ENCODE data around the gene SLX4IP.
"Not testable (repeated sequence)": the region's sequence is repeated elsewhere in the genome, so short reads cannot be mapped to it uniquely, and the experiment has no call there.

Gene SLX4IP

DNA sequence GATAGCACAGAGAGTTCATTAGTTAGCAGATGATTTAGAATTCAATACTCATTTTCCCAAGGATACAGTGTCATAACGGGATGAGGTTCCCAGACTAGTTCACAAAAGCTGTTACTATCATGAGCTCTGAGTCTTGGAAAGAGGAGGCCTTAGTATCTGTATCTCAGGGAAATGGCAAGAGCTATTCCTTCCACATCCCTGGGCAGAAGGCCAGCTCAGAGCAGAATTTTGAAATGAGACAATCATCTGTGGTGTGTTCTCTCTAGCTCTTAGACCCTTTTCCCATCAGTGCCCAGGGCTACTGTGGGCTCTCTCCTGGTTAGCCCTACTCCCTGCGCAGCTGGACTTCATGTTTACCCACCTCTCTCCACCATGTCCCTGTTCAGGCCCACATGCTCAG lies 174.2 kb downstream of the SLX4IP start:
- DNase-seq (ENCODE audit: low spot score in 2 of 2) (no peak), ATAC-seq (no peak)
- Mint-ChIP-seq H3K4me1 (no peaks in the 10 kb centered on the region), H3K9me3 (no peaks in the 10 kb centered on the region), H3K36me3 (no peaks in the 10 kb centered on the region), H3K27ac (no peak overlapping the region), H3K4me3 (no peak overlapping the region)

DNA sequence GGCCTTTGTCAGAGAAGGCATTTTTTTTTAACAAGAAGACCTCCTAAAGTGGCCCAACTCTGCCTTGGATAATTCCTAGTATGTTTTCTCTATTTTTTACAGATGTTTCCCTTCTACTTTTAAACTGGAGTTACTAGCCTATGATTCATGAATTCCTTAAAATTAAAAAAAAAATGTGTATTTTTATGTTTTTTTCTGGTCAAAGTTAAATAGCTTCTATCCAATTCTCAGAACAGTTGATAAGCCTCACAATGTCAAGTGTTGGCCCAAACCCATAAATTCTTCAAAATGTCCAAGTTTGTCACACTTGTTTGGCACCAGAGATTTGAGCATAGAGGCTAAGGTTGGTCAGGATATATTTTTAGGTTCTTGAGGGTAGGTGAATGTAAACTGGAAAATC lies 174.7 kb downstream of the SLX4IP start:
- H3K36me3 Mint-ChIP-seq, result no peaks in the 10 kb centered on the region
- H3K4me1 Mint-ChIP-seq, result no peaks in the 10 kb centered on the region
- DNase-seq (ENCODE audit: low spot score in 2 of 2) (no peak), ATAC-seq (no peak)
- no peaks in the 10 kb centered on the region for H3K9me3 Mint-ChIP-seq
- H3K27ac Mint-ChIP-seq, result no peak overlapping the region
- no peak overlapping the region for H3K4me3 Mint-ChIP-seq

DNA sequence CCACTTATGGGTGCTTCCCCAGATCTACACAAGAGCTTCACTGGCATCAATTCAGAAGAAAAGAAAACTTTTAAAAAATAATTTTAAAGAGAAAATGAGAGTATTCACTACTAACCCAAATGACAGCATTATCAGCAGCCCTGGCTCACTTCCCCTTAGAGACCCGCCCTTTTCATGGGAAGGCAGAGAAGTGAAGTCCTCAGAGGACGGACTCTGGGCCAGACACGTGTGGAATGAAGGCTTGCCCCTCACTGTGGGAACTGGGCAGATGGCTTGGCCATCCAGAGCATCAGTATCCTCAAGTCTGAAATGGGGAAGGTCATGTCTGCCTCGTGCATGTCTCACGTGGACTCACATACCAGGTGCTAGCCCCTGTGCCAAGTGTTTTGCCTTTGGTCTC lies 175.1 kb downstream of the SLX4IP start:
- DNase-seq (ENCODE audit: low spot score in 2 of 2) (no peak), ATAC-seq (no peak)
- Mint-ChIP-seq H3K4me1 (no peaks in the 10 kb centered on the region), H3K9me3 (no peaks in the 10 kb centered on the region), H3K27ac (no peak overlapping the region), H3K4me3 (no peak overlapping the region), H3K36me3 (no peaks in the 10 kb centered on the region)

DNA sequence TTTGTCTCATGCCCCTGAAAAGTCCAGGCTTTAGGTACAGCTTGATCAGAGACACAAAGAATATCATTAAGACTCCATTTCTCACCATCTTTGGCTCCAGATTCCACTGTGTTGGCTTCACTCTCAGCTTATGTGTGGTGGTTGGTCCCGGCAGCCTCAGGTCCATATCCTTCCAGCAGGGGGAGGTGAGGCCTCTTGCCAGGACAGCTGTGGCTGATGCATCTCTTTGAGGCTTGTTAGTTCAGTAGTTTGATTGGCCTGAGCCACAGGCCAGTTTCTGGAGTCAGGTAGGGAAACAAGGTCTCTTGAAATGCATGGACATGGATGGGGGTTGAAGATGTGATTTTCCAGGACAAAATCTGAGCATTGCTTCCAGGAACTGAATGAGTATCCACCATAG lies 176.3 kb downstream of the SLX4IP start:
- no peaks in the 10 kb centered on the region for H3K36me3 Mint-ChIP-seq
- H3K27ac Mint-ChIP-seq, result no peak overlapping the region

DNA sequence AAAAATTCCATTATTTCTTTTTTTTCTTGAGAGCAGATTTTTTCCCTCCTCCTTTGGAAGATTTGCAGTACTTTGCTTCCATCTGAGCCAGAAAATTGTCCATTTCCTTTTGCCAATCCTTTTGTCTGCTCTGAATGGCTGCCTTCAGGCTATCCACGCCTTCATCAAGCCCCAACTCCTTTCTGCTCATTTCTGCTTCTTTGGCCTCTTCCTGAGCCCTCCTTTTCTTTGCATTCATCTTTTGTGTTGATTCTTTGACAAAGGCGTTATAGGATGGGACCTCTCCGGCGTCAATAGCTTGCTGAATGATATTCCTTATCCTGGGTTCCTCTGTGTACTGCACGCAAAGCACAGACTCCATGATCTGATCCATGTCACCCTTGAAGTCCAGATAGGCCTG lies 178.3 kb downstream of the SLX4IP start:
- not testable (repeated sequence) for H3K4me1 Mint-ChIP-seq; H3K27ac Mint-ChIP-seq; H3K9me3 Mint-ChIP-seq; ATAC-seq; DNase-seq (ENCODE audit: low spot score in 2 of 2); H3K4me3 Mint-ChIP-seq; H3K36me3 Mint-ChIP-seq

More for the DNA sequence above, 176.3 kb downstream of the SLX4IP start:
- Mint-ChIP-seq H3K9me3 (no peaks in the 10 kb centered on the region), H3K4me3 (no peak overlapping the region), H3K4me1 (no peaks in the 10 kb centered on the region)
- ATAC-seq, result no peak
- DNase-seq (ENCODE audit: low spot score in 2 of 2), result no peak

DNA sequence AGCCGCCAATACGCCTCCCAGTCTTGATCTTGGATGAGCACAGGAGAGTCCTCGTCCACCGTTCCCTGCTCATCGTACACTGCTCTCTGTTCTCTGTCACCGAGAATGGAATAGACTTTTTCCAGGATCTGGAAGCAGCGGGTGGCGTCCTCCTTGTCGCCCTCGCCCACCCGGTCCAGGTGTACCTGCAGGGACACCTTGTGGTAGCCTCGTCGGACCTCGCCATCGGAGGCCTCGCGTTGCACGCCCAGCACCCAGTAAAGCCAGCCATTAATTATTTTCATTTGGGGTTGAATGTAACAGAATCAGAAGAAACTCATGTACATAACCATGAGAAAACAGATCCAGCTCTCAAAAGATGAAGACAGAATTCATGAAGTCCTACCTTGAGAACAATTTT lies 178.8 kb downstream of the SLX4IP start:
- no peak for ATAC-seq
- H3K9me3 Mint-ChIP-seq, result no peaks in the 10 kb centered on the region
- H3K4me1 Mint-ChIP-seq, result no peaks in the 10 kb centered on the region
- no peak overlapping the region for H3K4me3 Mint-ChIP-seq
- no peak overlapping the region for H3K27ac Mint-ChIP-seq
- DNase-seq (ENCODE audit: low spot score in 2 of 2), result no peak
- no peaks in the 10 kb centered on the region for H3K36me3 Mint-ChIP-seq

DNA sequence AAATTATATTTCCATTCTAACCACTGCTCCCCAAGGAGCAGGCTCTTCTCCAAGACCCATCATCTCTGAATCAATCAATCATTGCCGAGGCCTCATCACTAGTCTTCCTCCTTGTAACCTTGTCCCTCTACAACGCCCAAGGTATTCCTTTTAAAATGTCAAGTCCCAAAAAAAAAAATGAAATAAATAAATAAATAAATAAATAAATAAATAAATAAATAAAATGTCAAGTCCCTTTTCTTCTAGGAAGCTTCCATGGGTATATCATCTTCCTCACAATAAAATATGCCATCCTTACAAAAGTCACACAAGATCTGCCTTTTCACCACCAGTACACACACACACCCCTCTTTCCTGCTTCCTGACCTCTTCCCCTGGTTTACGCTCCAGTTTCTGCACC lies 181.1 kb downstream of the SLX4IP start:
- Mint-ChIP-seq H3K4me1 (no peaks in the 10 kb centered on the region), H3K4me3 (no peak overlapping the region), H3K27ac (no peak overlapping the region), H3K36me3 (no peaks in the 10 kb centered on the region), H3K9me3 (no peaks in the 10 kb centered on the region)
- ATAC-seq, result no peak
- DNase-seq (ENCODE audit: low spot score in 2 of 2), result no peak

DNA sequence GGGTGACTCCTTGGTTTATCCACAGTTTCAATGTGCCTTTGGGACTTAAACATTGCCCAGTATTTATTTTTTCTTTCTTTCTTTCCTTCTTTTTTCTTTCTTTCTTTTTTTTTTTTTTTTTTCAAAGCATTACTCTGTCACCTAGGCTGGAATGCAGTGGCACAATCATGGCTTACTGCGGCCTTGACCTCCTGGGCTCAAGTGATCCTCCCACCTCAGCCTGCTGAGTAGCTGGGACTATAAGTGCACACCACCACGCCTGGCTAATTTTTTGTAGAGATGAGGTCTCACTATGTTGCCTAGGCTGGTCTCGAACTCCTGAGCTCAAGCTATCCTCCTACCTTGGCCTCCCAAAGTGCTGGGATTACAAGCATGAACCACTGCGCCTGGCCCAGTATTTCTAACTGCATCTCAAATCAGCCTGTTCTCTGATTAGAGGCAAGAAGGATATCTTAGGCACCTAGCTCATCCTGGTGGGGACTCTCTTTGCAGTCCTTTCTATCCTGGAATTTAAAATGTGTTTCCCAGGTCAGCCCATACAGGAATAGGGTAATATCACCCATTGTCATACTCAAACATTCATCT lies 182.5 kb downstream of the SLX4IP start:
- not testable (repeated sequence) for H3K4me1 Mint-ChIP-seq; ATAC-seq; H3K27ac Mint-ChIP-seq; H3K36me3 Mint-ChIP-seq; H3K4me3 Mint-ChIP-seq; H3K9me3 Mint-ChIP-seq; DNase-seq (ENCODE audit: low spot score in 2 of 2)

DNA sequence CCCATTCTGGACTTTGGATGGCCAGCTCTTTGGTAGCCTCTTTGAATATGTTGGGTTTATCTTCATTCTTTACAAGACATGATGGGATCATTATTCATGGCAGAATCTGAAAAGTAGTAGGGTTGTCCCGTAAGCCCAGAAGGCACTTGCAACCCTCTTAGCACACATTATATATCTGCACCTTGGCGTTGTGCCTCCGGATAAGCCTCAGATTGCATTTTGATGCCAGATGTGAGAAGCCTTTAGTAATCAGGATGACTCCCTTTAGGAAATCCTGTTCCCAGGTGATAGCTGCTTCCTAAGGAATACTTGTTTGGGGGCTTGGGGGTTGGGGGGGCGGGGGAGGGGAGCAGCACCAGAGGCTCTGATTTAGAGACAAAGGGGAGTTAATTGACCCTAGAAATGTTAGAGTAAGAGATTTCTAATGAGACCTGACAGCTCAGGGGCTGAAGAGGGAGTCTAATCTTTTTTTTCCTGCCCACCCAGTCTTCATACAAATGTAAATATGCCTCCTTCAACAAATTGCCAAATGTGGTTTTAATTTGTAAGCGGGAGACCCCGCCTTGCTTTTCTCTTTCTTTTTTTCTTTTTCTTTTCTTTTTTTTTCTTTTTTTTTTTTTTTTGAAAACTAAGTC lies 183.6 kb downstream of the SLX4IP start:
- Mint-ChIP-seq H3K36me3 (no peaks in the 10 kb centered on the region), H3K9me3 (no peaks in the 10 kb centered on the region), H3K4me1 (no peaks in the 10 kb centered on the region), H3K4me3 (no peak overlapping the region), H3K27ac (no peak overlapping the region)
- DNase-seq (ENCODE audit: low spot score in 2 of 2) (no peak), ATAC-seq (no peak)

DNA sequence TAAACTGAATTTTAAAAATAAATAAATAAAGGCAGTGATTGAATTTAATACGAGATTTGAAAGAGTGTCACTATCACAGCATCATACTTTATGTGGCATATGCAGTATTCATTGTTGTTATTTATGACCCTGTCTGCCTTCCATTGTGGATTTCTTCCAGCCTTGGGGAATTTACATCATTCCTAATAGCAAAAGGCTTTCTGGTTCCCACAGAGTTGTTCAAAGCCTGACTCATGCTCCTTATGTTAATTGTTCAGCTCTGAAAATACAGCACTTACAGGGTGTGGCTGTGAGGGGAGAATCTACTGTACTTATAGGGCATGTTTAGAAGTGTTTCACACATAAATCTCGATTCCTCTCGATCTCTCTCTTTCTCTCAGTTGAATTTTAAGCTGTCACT lies 184.3 kb downstream of the SLX4IP start:
- no peak for ATAC-seq
- DNase-seq (ENCODE audit: low spot score in 2 of 2), result no peak
- Mint-ChIP-seq H3K9me3 (no peaks in the 10 kb centered on the region), H3K36me3 (no peaks in the 10 kb centered on the region), H3K27ac (no peak overlapping the region), H3K4me3 (no peak overlapping the region), H3K4me1 (no peaks in the 10 kb centered on the region)

DNA sequence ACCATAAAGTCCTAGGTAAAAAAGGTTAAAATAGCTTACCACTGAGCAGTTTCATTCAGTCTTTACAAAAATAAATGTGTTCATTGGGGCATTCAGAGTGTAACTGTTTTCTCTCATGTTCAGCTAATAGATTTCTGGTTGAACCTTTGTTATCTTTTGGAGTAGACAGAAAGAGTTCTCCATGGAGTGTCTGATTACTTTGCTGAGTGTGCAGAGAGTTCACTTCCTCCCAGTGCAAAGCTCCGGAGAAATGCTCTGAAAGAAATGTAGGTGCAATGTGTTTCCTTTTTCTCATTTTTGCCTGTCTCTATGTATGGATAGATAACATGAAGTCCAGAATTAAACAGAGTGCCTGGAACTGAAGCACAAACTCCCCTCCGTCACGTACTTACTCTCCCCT lies 186.0 kb downstream of the SLX4IP start:
- Mint-ChIP-seq H3K27ac (no peak overlapping the region), H3K4me1 (no peaks in the 10 kb centered on the region), H3K36me3 (no peaks in the 10 kb centered on the region), H3K9me3 (no peaks in the 10 kb centered on the region), H3K4me3 (no peak overlapping the region)
- DNase-seq (ENCODE audit: low spot score in 2 of 2), result no peak
- no peak for ATAC-seq

DNA sequence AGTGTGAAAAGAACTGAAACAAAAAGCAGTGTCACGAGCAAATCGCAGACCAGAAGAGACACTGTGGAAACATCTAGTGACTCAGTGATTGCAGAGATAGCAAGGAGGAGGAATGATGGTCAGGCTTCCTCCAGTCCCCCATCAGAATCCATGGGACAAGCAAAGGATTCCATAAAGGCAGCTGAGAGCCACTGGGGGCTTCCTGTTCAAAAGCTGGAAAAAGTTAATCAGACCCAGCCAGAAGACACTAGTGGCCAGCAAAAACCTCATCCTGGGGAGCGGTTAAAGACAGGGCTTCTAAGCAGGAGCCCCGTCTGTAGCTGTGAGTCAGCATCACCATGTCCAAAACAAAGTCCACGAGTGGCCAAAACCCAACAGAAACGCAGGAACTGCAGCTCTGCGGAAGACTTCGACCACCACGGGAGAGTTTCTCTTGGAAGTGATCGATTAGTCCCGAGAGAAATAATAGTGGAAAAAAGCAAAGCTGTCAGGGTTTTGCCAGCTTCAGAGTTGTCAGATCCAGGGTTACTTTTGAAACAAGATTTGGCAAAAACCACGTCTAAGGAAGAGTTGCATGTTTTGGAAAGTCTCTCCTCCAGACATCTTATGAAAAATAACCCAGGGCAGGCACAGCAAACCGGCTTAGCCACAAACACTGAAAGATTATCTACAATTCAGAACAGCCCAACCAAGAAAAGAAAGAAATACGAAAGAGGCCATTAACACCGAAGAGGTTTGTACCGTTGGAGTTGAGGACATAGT lies 187.7 kb downstream of the SLX4IP start:
- ATAC-seq (no peak), DNase-seq (ENCODE audit: low spot score in 2 of 2) (no peak)
- no peaks in the 10 kb centered on the region for H3K4me1 Mint-ChIP-seq
- no peaks in the 10 kb centered on the region for H3K36me3 Mint-ChIP-seq
- H3K9me3 Mint-ChIP-seq, result no peaks in the 10 kb centered on the region
- no peak overlapping the region for H3K27ac Mint-ChIP-seq
- no peak overlapping the region for H3K4me3 Mint-ChIP-seq

DNA sequence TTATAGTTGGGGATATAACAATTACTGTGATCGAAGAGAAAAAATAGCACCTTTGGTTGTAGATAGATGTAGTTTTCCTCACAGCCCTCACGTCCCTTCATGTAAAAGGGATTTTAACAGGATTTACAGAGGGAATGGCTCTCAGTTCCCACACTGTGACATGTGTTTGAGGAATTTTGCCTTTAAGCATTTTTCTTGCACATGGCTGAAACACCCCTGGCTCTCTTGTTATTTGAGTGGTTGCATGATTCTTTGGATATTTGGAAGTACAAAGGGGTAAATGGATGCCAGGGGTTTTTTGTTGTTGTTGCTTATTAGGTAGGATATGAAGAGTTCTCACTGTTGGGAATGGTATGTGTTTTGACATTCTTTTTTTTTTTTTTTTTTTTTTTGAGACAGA lies 190.5 kb downstream of the SLX4IP start:
- DNase-seq (ENCODE audit: low spot score in 2 of 2) (no peak), ATAC-seq (no peak)
- H3K9me3 Mint-ChIP-seq, result no peaks in the 10 kb centered on the region
- H3K27ac Mint-ChIP-seq, result no peak overlapping the region
- H3K4me3 Mint-ChIP-seq, result no peak overlapping the region
- no peaks in the 10 kb centered on the region for H3K36me3 Mint-ChIP-seq
- no peaks in the 10 kb centered on the region for H3K4me1 Mint-ChIP-seq

DNA sequence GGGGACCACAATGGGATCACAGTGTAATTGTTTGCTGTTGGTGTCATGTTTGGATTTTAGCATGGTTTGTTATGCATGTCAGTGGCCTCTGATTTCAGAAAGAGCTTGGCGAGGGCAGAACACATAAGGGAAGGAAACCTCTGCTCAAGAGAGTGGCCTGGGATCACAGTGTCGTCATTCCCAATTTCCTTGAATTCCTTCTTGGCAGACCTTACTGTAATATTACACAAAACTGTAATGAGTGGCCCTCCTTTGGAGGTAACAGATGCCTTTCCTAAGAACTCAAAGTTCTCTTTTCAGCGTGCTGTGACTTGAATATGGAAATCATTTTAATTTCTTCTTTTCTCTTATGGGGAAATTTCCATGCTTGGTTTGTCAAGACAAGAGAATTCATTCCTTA lies 191.8 kb downstream of the SLX4IP start:
- Mint-ChIP-seq H3K4me1 (no peaks in the 10 kb centered on the region), H3K36me3 (no peaks in the 10 kb centered on the region), H3K9me3 (no peaks in the 10 kb centered on the region), H3K27ac (no peak overlapping the region), H3K4me3 (no peak overlapping the region)
- no peak for DNase-seq (ENCODE audit: low spot score in 2 of 2)
- ATAC-seq, result no peak

DNA sequence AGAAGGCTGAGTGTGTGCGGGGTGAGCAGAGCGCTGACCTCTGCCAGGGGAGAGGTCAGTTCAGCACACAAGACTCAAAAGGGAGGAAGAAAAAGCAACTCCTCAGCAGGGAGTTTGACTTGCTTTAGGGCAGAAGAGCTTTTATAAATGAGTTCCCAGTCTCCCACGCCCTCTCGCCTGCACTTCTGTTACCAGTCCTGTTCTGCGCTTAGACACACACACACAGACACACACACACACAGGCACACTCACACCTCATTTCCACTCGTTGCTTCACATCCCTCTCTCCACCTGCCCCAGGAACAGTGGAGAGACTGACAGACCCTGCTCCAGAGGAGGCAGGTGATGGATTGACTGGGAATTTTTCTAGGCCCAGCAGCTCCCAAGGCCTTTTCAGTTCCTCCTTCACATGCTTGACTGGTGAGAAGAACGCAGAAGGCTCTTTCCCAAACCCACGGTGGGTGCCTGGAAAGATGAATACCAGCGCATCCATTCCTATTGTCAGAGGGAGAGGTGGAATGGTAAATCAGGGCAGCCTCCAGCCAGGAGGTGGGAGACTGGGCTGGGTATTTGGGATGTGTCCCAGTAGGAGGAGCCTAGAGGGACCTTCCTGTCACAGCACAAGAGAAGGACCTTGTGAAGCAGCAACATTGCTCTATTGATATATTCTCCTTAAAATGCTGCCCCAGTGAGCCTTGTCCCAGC lies 195.0 kb downstream of the SLX4IP start:
- no peaks in the 10 kb centered on the region for H3K4me1 Mint-ChIP-seq
- no peaks in the 10 kb centered on the region for H3K36me3 Mint-ChIP-seq
- no peak overlapping the region for H3K4me3 Mint-ChIP-seq
- ATAC-seq (no peak), DNase-seq (ENCODE audit: low spot score in 2 of 2) (no peak)
- no peaks in the 10 kb centered on the region for H3K9me3 Mint-ChIP-seq
- no peak overlapping the region for H3K27ac Mint-ChIP-seq

DNA sequence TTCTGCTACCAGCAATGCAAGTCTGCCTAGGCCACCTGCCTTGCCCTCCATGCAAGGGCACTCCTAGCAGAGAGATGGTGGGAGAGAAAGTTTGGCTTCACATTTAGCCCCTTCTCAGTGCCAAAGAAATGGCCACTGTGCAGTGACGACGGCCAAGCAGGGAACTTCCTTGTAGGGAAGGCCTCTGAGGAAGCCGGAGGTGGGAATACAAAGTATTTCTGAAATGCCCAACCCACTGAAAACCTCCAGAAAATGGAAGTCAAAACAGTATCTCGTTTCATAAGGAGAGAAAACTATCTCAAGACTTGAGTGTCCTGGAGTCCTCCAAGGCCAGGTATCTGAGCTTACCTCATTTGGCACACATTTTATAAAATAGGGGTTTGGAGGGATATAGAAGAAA lies 196.0 kb downstream of the SLX4IP start:
- Mint-ChIP-seq H3K27ac (no peak overlapping the region), H3K4me3 (no peak overlapping the region), H3K36me3 (no peaks in the 10 kb centered on the region), H3K4me1 (no peaks in the 10 kb centered on the region), H3K9me3 (no peaks in the 10 kb centered on the region)
- DNase-seq (ENCODE audit: low spot score in 2 of 2) (no peak), ATAC-seq (no peak)

All from stimulated activated effector memory CD8-positive, alpha-beta T cell treated with anti-CD3 and anti-CD28 coated beads, Interleukin-12 subunit alpha, Interleukin-12 subunit beta, amount 100 ng/mL, for 72 hours (primary cell).